Chondrocyte (in vitro differentiated cells): Measurements from ENCODE around the gene DDAH2. TPM values are rescaled to one million over a fixed set of nuclear protein-coding genes. Genes with fewer than 3 reads are reported as not detected.
A peak's percentile ranks its signal among the peaks of the same experiment; 100 is the strongest.

ENCODE experiments used
- DNase-seq: peaks from one replicate; pipeline ENCODE4 v3.0.0; 2021; ENCODE audit warnings: mixed read lengths, low spot score
- H3K27ac Mint-ChIP-seq: one replicate; pipeline ENCODE4 v1.8.0; 2021; ENCODE audit warnings: mild to moderate bottlenecking, moderate library complexity, mixed read lengths; ENCODE audit not compliant: unreplicated experiment
- H3K27me3 Mint-ChIP-seq: 2 replicates; pipeline ENCODE4 v1.8.0; 2021; ENCODE audit warnings: low read depth, mixed read lengths
- H3K36me3 Mint-ChIP-seq: 2 replicates; pipeline ENCODE4 v1.8.0; 2021; ENCODE audit warnings: low read depth, mixed read lengths
- H3K4me1 Mint-ChIP-seq: 2 replicates; pipeline ENCODE4 v1.8.0; 2021; ENCODE audit warnings: low read depth, mild to moderate bottlenecking, mixed read lengths
- H3K4me3 Mint-ChIP-seq: one replicate; pipeline ENCODE4 v1.8.0; 2021; ENCODE audit warnings: mild to moderate bottlenecking, moderate library complexity, mixed read lengths; ENCODE audit not compliant: unreplicated experiment
- H3K9me3 Mint-ChIP-seq: 2 replicates; pipeline ENCODE4 v1.8.0; 2021; ENCODE audit warnings: low read depth, mixed read lengths
- CTCF ChIP-seq: fragments of 200-600 bp; sonication (generic); IDR thresholded peaks from 2 replicates; pipeline ENCODE4 v1.5.0; 2021; ENCODE audit warnings: antibody characterized with exemption, mild to moderate bottlenecking, moderate library complexity
- long read RNA-seq: library from polyadenylated mRNA; stranded (forward); transcript quantifications from one replicate; pipeline ENCODE4 v2.0.0, GENCODE V29; 2021
- total RNA-seq: library from RNA; stranded (reverse); gene quantifications from 3 replicates; pipeline ENCODE4 v1.2.1, GENCODE V29; 2021

DDAH2 gene
- total RNA-seq, result 66.4 to 99.6 TPM (median 95.7 TPM) in 3 replicates
- long read RNA-seq, transcript DDAH2-217 (4 exons, 1,682 nt), result minor isoform, 5 of 169 reads
- long read RNA-seq, transcript DDAH2-213 (7 exons, 1,688 nt), result major isoform, 116 of 169 reads
- long read RNA-seq, transcript DDAH2-212 (6 exons, 1,688 nt), result minor isoform, 10 of 169 reads
- long read RNA-seq, transcript DDAH2-211 (7 exons, 1,330 nt), result minor isoform, 11 of 169 reads
- long read RNA-seq, partial matches to known transcripts, result 9 of 169 reads
- long read RNA-seq, other reads (novel, unspliced or antisense), result 15 of 169 reads

GRCh38 chr6:31728767-31729514 is at the start of gene DDAH2:
DDAH2 (minus strand) TSS chr6:31729299; CDS start chr6:31729161, 138 bp downstream.
- no peak for DNase-seq

GRCh38 chr6:31778193-31778592 is 49.1 kb upstream of the DDAH2 start:
- no peak overlapping the region for H3K27ac Mint-ChIP-seq
- H3K4me1 Mint-ChIP-seq, result peaks cover 10% of the 10 kb centered on the region
- H3K27me3 Mint-ChIP-seq, result no peaks in the 10 kb centered on the region
- H3K9me3 Mint-ChIP-seq, result no peaks in the 10 kb centered on the region
- H3K4me3 Mint-ChIP-seq, result no peak overlapping the region
- no peak for DNase-seq
- peaks cover 19% of the 10 kb centered on the region for H3K36me3 Mint-ChIP-seq
- no peak for TF ChIP-seq CTCF

More at GRCh38 chr6:31728767-31729514, at the start of gene DDAH2:
- H3K27ac Mint-ChIP-seq, result peak within 1 kb of the TSS; percentile 98
- TF ChIP-seq CTCF, result no peak
- peak within 1 kb of the TSS; percentile 98 for H3K4me3 Mint-ChIP-seq
- peaks cover 37% of the 10 kb centered on the region for H3K36me3 Mint-ChIP-seq
- H3K4me1 Mint-ChIP-seq, result peaks cover 38% of the 10 kb centered on the region
- no peaks in the 10 kb centered on the region for H3K9me3 Mint-ChIP-seq
- H3K27me3 Mint-ChIP-seq, result no peaks in the 10 kb centered on the region

- no peak overlapping the region for H3K4me3 Mint-ChIP-seq
- peaks cover 10% of the 10 kb centered on the region for H3K4me1 Mint-ChIP-seq
- DNase-seq, result no peak
- peaks cover 15% of the 10 kb centered on the region for H3K36me3 Mint-ChIP-seq
- TF ChIP-seq CTCF, result no peak
- no peaks in the 10 kb centered on the region for H3K27me3 Mint-ChIP-seq
- no peaks in the 10 kb centered on the region for H3K9me3 Mint-ChIP-seq
- H3K27ac Mint-ChIP-seq, result peak overlapping the region; percentile 61
Measured at GRCh38 chr6:31777667-31778050, 48.6 kb upstream of the DDAH2 start.

- Mint-ChIP-seq H3K36me3 (peaks cover 13% of the 10 kb centered on the region), H3K4me1 (peaks cover 10% of the 10 kb centered on the region), H3K9me3 (no peaks in the 10 kb centered on the region), H3K27me3 (no peaks in the 10 kb centered on the region), H3K27ac (peak within 1 kb of the TSS; percentile 61), H3K4me3 (no peak within 1 kb of the TSS)
- no peak for TF ChIP-seq CTCF
- DNase-seq, result no peak
Measured at GRCh38 chr6:31776989-31777666, 48.0 kb upstream of the DDAH2 start, which contains the start of gene VWA7. VWA7 (minus strand) TSS chr6:31777328; CDS start chr6:31776779, 549 bp downstream.

- H3K4me1 Mint-ChIP-seq, result peaks cover 10% of the 10 kb centered on the region
- DNase-seq, result no peak
- no peak overlapping the region for H3K4me3 Mint-ChIP-seq
- peak overlapping the region; percentile 61 for H3K27ac Mint-ChIP-seq
- no peaks in the 10 kb centered on the region for H3K9me3 Mint-ChIP-seq
- TF ChIP-seq CTCF, result no peak
- no peaks in the 10 kb centered on the region for H3K27me3 Mint-ChIP-seq
- peaks cover 9% of the 10 kb centered on the region for H3K36me3 Mint-ChIP-seq
Measured at GRCh38 chr6:31776485-31776988, 47.4 kb upstream of the DDAH2 start.
